Measurements from ENCODE around the gene SAE1.
"Not testable (repeated sequence)": the region's sequence is repeated elsewhere in the genome, so short reads cannot be mapped to it uniquely, and the experiment has no call there.

SAE1 gene

DNA sequence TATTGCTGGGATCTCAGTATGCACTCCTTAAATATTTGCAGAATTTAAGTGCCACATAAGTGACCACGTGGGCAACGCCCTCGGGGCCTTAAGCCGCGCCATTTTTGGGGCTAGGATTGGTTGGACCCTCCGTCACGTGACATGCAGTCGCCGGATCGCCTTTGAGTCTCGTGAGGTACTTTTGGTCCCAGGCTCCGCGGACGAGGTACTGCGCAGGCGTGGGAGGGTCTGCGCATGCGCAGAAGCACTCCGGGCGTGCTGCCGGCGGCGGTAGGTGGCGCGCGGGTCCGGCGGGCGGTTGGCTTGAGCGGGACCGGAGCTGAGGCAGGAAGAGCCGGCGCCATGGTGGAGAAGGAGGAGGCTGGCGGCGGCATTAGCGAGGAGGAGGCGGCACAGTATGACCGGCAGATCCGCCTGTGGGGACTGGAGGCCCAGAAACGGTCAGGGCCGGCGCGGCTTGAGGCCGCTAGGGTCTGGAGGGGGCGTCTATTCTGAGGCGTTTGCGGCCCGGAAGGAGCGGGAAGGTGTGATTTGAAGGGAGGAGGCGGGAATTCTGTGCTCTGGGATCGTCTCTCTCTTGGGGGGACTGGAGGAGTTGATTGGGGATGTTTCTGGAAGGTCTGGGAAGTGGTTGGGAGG is at the start of gene SAE1:
TSS of gene SAE1 (plus strand) at position 247 of the 639 bp plus-strand sequence. CDS start at position 343, 96 bp downstream.
- DNase-seq (ENCODE audit: low spot score): peak; percentile 93

DNA sequence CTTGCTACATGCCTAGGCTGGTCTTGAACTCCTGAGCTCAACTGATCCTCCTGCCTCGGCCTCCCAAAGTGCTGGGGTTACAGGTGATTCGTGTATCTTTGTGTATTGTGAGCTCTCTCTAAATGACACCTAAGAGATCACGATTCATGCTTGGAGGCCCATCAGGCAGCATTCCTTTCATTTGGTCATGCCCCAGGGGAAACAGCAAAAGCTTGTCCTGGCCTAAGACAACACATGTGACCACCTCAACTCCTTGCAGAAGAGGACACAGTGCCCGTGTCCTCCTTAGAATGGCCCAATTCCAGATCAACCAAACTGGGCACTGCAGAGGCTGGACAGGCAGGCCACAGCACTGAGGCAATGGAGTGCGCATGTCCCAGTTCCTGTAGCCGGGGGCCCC is 49.5 kb upstream of the SAE1 start:
- DNase-seq (ENCODE audit: low spot score): no peak

DNA sequence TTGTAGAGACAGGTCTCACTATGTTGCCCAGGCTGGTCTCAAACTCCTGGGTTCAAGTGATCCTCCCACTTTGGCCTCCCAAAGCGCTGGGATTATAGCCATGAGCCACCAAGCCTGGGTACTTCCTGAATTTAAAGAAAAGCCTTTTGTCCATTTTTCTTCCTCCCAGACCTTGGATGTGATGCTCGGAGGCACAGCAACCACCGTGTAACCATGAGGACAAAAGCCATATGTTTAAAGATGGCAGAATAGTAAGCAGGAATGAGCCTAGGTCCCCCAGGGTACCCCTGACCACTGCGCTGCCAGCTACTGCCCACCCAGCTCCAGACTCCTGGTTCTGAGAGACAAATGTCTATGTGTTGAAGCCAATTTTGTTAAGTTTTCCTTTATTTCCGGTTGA is 48.1 kb upstream of the SAE1 start:
- no peak for DNase-seq (ENCODE audit: low spot score)

DNA sequence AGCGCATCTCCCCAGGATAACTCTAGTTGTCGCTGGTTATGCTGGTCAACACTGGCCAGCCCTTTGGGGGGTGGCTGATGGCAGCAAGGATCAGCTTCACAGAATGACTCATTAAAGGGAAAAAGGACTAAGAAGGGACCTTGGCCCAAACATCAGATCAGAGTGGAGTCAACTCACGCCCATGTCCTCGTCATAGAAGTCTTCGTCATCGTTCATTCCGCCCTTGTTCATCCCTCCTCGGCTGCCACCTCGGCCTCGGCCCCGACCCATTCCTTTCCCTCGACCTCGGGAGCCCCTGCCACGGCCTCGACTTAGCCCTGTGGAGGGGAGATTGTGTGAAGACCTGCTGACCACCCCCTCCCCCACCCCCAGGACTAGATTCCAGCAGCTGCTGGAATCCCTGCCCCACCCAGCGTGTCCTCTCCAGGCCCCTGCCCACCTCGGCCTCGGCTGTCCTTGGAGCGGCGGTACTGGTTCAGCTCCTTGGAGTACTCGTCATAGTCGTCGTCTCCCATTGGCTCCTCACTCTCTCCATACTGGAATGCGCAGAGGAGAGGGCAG is 45.7 kb upstream of the SAE1 start:
- no peak for DNase-seq (ENCODE audit: low spot score)

DNA sequence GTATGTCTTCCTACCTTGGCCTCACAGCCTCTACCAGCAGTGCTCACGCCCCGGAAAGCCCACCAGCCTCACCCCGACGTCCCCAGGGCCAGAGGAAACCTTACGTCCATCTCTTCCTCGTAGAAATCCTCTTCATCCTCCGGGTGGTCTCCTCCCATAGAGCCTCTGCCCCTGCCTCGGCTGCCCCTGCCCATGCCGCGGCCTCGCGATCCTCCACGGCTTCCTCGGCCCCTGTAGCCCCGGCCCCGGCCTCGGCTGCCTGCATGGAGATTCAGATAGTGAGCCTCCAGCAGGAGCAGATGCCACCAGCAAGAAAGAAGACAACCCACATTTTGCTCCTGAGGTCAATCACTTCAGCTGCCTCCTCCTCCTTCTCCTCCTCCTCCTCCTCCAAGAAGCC is 44.4 kb upstream of the SAE1 start:
- DNase-seq (ENCODE audit: low spot score): no peak

DNA sequence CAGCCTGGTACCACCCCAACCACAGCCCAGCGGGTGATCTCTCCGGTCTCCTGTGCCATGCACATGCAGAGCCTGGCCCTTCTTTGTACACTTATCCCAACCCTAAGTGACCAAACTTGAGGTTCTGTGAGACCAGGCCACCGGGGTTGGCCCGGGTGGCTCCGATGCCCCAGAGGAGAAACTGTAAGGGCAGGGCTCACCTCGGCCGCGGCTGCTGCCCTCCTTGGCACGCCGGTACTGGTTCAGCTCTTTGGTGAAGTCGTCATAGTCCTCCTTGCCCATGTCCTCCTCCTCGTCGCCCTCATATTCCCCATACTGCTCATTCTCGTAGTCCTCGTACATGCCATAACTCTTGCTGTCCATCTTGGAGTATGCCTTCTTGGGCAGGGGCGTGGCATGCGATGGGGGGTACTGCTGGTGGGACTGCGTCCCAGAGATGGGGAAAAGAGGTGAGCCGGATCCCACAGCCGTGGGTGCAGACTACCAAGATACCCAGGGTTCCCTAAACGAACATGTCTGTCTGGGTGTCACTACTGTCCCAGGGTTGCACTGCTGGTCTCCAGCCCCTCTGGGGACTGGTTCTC is 40.8 kb upstream of the SAE1 start:
- no peak for DNase-seq (ENCODE audit: low spot score)

DNA sequence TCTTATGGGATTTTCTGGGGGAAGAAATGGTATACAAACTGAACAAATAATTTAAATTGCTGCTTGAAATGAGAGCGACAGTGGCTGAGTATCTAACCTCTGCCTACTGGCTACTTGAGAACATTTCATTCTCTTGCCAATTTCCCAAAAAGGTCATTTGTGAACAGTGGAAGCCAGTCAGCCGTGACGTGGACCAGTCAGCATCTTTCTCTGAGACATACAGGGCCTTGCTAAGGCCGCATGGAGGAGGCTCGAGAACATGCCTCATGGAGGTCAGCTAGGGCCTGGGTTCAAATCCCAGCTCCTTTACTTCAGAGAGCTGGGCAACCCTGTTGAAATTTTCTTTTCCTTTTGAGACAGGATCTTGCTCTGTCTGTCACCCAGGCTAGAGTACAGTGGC is 37.4 kb upstream of the SAE1 start:
- no peak for DNase-seq (ENCODE audit: low spot score)

DNA sequence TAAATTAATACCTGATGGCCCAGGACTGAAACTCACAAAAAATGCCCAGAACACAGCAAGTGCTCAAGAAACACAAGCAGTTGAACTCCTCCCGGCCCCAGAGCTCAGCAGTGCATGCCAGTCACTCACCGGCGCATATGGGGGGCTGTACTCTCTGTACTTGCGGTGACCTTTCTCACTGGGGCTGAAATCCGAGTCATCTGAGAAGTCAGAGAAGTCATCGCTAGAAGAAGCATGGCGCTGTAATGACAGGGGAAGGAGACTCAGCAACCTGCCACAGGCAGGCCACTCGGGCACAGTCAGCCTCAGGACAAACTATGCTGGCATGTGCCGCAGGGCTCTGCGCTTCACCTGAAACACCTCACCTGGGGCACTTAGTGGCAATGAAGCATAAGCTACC is 36.8 kb upstream of the SAE1 start:
- DNase-seq (ENCODE audit: low spot score): peak; percentile 26

DNA sequence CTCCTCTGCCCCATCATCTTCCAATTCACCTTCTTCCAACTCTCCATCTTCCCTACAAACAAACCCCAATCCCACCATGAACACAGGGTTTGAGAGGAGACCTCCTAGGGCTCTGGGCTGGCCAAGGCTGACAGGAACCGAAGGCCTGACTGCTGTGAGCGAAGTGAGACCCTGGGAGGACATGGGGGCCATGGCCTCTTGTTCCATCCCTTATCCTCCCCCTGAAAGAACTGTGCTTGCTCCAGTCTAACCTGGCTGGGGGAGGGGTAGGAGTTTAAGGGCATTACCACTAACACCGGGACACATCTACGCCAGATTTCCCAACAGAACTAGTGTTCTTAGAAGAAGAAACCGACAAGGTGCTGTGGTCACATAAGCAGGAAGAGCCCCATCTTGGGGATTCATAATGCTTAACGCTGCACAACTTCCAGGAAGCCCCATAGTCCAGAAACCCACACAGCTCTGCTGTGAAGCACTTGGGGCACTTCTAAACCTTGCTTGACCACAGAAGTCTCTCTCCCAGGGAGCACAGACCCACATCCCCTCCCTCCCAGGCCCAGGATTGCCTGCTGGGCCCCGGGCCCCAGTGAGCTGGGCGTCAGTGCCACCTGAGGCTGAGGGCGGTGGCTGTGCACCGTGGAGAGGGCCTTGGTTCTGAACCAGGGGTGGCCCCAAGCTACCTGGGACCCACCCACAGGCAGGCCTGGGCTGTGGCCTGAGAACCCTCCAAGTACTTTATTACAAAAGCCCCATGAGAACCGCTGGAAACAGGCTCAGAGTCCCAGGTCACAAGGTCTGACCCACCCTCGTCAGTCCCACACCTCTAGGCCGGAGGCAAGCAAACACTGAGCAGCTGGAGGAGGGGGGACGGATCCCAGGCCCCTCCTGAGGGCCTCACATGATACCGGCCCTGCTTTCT is 35.8 kb upstream of the SAE1 start:
- DNase-seq (ENCODE audit: low spot score): peak; percentile 61

DNA sequence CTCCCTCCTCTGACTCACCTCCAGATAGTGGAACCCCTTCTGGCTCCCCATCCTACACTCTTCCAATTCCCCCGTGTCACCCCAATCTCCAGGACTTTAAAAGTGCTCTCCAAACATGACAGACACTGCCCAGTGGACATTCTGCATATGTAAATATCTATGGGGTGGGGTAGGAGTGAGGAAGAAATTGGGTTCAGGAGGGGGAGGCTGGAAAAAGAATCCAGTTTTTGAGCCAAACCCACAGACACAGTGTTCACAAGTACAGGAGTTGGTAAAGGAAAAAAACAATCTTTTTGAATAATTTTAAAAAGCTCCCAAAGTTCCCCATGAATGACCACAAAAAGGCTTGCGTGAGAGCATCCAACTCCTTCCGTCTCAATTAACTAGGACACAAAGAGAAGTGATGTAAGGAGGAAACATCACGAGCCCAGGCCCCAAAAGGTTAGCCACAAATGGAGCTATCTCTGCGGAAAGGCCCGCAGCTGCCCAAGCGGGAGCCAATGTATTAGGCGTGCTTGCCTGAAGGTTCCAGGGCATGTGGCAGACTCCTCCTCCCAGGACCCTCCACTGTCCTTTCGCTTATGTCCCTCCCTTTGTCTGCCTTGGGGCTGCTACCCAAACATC is 35.0 kb upstream of the SAE1 start:
- no peak for DNase-seq (ENCODE audit: low spot score)

DNA sequence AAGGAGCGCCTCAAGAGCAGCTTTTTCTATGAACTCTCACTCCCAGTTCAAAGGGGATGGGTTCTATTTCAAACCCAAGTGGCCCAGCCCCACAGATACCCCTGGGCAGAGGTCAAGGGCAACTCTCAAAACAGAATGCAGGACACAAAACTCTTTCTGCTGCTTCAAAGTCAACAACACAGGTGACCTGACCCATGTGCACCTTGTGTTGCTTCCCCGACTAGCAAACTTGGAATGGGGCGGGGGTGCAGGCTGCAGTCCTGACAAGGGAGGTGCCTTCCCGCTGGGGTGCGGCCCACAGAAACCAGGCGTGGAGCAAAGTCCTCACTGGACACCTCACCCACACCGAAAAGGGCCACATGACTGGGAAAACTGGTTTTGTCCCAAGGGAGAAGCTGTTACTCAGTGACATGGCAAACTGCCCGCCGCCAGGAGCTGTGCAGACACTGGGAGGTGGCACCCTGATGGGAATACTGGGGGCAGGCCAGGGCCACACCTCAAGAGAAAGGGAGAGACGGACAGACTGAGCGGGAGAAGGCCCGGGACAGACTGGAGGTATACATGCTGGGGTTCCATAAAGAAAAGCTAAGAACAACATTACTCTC is 34.4 kb upstream of the SAE1 start:
- DNase-seq (ENCODE audit: low spot score): no peak

DNA sequence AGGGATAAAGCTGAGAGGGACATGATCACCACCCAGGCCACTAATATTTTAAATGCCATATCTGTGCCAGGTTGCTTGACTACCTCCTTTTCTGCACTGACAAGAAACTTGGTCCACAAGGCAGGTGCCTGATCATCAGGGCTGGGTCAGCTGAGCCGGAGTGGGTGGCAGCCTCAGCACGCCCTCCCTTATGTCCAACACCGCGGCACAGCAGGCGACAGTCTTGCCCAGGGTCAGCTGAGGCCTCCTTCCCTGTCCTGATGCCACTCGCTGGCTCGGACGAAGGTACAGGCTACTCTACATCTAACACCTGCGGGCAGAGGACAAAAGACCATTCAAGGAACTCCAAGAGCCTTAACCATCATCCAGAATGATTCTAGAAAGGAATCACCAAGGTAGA is 33.9 kb upstream of the SAE1 start:
- DNase-seq (ENCODE audit: low spot score): no peak

DNA sequence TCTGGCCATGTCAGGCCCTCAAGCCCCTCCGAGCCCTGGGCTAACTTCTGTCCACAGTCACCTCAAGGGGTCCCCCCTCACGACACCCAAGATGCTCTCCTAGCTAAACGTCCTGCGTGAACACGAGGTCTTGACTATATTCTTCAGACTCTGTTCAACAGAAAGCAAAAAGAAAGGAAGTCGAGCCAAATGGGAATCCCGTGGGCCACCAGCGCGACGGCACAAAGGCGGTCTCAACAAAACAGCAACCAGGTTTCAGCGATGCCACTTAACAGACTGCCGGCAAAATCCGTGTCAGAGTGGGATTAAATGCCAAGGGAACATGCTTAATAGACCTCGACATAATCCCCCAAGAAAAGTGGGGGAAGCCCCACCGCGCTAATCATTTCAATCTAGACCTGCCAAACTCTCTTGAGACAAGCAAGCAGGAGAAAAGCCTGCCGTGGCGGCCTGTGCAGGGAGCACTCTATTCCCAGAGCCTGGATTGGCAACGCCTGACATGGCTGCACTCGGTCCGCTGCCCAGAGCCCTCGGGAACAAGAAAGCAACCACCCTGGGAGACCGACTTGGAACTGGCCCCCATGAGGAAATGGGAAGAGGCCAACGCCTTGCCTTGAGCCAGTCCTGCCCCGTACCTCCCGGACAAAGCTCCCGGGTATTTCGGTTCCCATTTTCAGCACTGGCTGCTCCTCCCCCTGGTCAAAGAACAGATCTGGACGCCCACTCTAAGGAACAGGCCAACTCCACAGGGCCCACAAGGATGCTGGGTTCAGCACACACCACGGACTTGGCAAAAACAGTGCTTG is 33.0 kb upstream of the SAE1 start:
- no peak for DNase-seq (ENCODE audit: low spot score)

DNA sequence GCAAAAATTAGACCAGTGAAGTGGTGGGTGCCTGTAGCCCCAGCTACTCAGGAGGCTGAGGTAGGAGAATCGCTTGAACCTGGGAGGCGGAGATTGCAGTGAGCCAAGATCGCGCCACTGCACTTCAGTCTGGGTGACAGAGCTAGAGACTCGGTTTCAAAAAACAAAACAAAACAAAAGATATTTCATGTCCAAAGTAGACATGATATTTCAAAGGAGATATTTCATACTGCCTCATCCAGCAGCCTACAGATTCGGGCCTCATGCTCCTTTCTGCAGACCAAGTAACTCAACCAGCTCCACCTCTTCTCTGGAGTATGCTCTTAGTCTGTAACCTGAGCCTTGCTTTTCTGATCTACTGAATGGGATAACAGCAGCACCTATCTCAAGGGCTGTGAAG is 32.0 kb upstream of the SAE1 start:
- no peak for DNase-seq (ENCODE audit: low spot score)

DNA sequence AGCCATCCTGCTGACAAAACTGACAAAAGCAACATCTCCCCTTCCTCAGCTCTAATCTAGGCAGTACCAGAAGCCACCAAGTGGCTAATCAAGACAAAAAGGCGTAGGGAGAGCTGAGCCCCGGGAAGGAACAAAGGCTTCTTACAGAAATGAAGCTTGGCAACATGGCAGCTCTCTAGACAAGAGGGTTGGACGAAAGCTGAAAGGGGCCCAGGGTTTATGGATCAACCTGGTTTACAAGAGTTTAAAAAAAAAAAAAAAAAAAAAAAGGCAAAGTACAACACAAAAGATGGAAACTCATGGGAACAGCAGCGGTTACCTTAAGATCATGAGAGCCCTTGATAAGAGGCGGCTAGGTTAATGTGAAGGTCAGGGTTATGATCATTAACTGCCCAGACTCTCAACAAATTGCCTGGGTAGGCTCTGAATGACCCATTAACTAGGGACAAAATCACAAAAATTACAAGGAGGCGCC is 31.0 kb upstream of the SAE1 start:
- no peak for DNase-seq (ENCODE audit: low spot score)

DNA sequence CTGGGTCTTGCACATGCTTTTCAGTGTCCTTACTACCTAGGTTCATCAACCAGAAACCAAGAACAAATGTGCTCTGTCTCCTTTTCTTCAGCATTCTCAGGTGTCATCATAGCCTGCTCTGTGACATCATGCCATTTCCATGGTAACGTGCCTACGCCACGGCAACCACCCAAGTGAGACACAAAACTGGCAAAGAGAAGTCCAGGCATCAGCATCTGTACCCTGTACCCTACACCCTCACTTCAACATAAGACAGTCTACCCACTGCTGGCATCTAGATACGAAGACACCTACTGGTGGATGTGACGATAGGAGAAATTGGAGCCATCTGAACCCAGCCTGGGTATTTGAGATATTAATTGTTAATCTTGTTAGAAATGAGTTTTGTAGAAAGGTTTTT is 30.3 kb upstream of the SAE1 start:
- DNase-seq (ENCODE audit: low spot score): no peak

DNA sequence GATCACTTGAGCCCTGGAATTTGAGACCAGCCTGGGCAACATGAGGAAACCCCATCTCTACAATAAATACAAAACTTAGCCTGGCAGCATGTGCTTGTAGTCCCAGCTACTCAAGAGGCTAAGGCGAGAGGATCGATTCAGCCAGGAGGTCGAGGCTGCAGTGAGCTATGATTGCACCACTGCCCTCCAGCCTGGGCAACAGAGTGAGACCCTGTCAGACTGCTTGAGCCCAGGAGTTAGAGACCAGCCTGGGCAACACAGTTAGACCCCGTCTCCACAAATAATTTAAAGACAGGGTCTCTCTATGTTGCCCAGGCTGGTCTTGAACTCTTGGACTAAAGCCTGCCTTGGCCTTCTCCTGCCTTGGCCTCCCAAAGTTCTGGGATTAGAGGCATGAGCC is 29.5 kb upstream of the SAE1 start:
- not testable (repeated sequence) for DNase-seq (ENCODE audit: low spot score)

DNA sequence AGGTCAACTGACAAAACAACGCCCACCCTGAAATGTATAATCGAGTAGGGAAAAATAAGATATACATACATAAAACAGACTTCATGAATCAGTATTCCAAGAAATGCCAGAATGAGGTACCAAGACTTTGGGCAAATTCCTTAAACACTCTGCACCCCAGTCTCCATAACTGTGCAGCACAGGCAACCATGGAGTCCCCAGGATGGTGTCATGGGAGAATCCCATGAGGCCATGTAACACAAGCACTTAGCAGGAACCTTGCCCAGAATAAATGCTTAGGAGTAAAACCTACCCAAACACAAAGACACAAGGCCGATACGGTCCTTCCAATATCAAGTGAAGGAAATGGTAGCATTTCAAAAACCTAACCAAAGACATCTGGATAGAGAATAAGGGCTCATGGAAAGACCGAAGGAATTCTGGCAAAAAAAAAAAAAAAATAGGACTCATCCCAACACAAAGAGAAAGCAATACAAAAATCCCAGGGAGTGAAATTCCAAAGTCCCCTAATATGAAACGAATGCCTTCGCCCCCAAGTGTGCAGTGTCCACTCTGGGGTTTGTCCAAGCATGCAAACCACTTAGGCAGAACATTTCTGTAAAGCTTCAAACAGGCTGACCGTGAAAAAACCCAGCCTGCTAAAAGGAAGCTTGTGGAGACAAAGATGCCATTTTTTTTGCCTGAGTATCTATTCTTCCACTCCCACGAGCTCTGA is 28.1 kb upstream of the SAE1 start:
- DNase-seq (ENCODE audit: low spot score): no peak

DNA sequence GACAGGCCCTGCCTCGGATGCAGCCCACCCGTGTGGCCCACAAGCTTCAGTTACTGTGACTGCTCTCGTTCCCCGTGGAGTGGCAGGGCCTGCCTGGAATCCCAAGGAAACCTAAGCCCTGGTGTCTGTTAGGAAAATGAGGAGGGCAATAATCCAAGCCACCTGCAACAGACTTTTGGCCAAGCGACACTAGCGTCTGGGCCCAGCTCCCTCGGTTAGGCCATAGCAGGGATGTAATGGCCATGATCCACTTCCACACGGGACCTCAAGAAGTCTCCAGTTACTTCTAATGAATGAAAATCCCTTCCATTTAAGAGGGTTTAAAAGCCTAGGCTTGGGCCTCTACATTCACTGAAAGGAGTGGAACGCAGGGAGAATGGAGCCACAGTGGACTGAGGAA is 26.0 kb upstream of the SAE1 start:
- no peak for DNase-seq (ENCODE audit: low spot score)

DNA sequence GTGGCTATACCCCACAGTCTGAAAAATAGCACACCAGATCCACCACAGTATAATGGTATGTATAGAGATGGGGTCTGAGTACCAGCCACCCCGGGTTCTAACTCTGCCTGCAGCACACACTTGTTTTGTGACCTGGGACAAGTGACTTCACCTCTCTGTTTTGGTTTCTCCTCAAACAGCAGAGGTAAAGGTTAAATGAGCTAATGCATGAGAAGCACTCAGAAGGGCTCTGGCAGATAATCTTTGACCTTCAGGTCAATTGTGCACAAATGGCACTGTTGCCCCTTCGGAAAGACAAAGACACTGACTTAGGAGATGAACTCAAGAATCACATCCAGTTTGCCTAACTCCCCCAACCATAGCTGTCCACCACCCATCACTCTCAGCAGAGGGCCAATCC is 24.8 kb upstream of the SAE1 start:
- no peak for DNase-seq (ENCODE audit: low spot score)

Data from CD4-positive, alpha-beta T cell treated with Interleukin-2 at 100 ng/mL for 4 hours (primary cell).